NCI-H226 (cell line): Measurements from ENCODE around the gene ZFAND2B.

Experiments
- DNase-seq: peaks from one replicate; pipeline ENCODE4 v3.0.0-alpha.2; 2015

The ZFAND2B gene

GRCh38 chr2:219206328-219207133 lies at the start of gene ZFAND2B:
Gene ZFAND2B (plus strand): TSS chr2:219206782. CDS start chr2:219206988, 206 bp downstream.
- DNase-seq, result peak; percentile 88

DNA sequence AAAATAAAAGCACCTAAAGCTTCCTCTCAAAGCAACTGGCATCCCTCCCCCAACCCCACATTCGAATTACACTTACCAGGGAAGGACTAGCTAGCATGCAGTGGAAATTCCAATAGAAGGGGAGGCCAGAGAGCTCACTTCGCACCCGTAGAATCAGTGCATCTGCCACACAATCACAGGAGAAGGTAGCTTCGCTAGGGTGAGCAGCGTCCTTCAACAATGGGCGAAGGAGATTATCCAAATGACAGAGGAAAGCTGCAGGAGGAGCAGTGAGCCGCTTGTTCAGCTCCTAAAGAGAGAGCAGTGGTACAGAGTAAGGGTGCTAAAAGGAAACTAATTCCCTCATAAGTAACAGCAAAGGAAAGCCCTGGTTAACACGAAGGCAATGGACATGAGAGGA lies 49.2 kb upstream of the ZFAND2B start:
- DNase-seq, result no peak

GRCh38 chr2:219158025-219158424 lies 48.6 kb upstream of the ZFAND2B start:
- no peak for DNase-seq

DNA sequence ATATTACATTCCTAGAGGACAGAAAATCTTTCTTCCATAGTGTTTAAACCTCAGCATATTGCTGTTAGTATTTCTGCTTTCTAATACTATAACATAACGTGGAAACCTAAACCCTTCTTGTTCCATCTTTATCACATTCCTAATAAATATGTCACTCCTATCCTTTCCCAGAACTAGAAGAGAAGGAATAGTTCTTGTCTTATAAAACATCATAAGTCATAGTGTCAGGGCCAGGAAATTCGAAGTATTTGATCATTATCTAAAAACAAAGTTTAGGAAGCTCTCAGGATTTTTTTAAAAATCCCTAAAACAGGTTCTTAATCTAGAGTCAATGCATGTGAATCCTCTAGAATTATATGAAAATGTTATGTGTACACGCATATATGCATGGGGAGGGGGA lies 48.0 kb upstream of the ZFAND2B start:
- DNase-seq, result no peak

DNA sequence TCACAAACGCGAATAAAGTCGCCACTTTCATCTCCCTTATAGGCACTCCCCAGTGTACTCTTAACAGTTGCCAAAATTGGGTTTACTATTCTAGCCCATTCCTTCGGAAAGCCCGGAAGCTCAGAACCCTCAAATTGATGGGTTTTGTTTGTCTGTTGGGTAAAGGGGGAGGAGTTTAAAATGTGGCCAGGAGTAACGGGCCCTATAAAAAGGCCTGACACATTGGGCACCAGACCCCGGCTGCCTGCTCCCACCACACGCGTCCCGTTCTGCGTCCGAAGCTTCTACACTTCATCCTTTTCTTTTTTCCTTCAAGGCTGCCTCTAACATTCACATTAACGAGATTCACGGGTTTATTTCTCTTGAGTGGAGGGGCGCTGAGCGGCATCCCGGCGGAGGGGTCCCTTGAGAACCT lies 46.8 kb upstream of the ZFAND2B start:
- no peak for DNase-seq

DNA sequence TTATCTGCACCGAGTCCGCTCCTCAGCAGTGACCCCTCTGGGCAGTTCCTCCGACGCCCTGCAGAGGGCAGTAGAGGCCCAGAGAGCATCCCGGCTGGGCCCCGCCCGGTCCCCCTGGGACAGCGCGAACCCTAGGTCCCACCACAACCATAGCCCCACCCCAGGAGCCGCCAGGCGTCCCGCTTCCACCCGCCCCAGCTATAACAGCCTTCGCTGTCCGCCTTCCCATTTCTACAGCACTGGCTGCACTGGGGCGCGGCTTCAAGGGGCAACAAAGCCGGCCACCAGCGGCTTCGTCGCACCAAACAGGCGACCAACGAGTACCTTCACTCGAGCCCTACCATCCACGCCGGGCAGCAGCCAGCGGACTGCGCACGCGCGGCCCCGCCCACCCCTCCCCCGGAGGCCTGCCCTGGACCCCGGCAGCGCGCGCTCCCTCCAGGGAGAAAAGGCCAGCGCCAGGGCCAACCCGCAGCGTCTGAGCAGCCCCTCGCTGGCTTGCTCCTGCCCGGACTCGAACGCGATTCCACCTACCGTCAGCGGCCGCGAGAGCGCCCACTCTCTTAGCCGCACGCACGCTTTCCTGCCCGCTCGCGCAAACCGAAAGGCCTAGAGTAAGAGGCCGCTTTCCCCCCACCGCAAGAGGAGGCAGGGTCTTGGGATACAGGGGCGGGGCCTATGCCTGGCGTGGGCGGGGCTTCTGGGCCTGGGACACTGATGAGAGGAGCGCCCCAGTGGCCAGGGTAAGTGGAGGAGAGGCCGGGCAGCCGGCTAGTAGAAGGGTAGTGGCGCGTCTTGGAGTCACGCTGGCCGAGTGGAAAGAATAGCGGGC lies 46.2 kb upstream of the ZFAND2B start, which contains the start of gene NHEJ1:
NHEJ1 (minus strand) TSS at position 630 of the 832 bp plus-strand sequence. CDS start 2,453 bp downstream, outside the sequence.
- peak; percentile 76 for DNase-seq

- no peak for DNase-seq
Measured at GRCh38 chr2:219161097-219161496, 45.5 kb upstream of the ZFAND2B start.

- DNase-seq, result no peak
Measured at GRCh38 chr2:219163156-219163555, 43.4 kb upstream of the ZFAND2B start.

- no peak for DNase-seq
Measured at GRCh38 chr2:219165058-219165911, 41.3 kb upstream of the ZFAND2B start.

DNA sequence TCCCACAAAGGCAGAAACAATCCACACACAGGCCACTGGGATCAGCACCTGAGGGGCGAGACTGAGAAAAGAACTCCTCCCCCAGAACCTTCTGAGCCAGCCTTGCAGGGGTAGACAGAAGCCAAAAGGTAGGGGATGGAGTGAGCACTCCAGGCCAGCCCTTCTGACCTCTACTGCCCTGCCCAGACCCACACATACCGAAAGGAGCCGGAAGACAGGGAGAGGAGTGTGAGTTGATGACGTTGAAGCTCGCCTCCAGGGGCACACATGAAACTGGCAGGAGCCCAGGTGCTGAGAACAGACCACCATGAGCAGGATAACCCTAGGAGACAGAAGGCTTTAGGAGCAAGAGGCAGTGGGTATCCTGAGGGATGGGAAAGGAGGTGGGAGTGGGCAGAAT lies 38.6 kb upstream of the ZFAND2B start:
- no peak for DNase-seq

DNA sequence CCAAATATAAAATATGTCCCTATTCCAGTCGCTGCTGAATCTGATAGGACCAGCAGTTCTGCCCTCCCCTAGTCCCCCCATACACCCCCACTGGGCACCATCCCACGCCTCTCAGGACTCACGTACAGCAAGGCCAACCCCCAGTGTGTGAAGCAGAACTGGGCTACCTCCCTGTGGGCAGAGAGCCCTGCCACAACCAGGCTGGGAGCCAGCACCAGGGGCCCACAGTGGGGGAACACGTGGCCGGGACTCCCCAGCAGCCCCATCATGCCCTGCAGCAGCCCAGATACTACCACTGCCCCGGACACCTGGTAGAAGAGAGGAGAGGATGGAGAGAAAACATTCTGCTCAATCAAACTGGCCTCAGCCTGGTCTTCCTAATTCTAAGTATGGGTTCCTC lies 38.1 kb upstream of the ZFAND2B start:
- no peak for DNase-seq

- DNase-seq, result no peak
Measured at GRCh38 chr2:219168932-219169331, 37.6 kb upstream of the ZFAND2B start.

DNA sequence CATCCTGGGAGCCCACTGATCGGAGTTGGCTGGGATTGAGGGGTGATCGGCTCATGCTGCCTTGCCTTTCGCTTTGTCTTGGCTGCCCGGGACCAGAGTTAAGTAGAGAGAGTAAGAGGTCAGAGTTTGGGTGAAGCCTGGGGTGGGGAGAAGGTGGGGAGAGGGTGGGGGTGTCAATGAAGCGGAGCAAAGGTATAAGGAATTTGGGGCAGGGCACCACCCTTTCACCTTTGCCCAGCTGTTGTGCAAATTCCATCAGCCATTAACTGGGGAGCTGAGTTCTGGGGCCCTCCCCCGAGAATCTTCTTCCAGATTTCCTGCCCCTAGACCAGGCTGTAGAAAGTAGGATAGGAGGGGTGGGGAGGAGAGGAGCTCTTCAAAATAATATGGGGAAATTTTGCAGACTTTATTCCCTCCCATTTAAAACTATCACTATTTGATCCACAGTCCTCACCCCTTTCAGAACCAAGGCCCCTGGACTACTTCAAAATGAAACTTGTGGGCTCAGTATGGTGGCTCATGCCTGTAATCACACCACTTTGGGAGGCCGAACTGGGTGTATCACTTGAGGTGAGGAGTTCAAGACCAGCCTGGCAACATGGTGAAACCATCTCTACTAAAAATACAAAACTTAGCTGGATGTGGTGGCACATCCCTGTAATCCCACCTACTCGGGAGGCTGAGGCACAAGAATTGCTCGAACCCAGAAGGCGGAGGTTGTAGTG lies 36.5 kb upstream of the ZFAND2B start, which contains the start of gene SLC23A3:
SLC23A3 (minus strand) TSS at position 100 of the 725 bp plus-strand sequence; CDS start at position 55, 45 bp downstream.
- no peak for DNase-seq

DNA sequence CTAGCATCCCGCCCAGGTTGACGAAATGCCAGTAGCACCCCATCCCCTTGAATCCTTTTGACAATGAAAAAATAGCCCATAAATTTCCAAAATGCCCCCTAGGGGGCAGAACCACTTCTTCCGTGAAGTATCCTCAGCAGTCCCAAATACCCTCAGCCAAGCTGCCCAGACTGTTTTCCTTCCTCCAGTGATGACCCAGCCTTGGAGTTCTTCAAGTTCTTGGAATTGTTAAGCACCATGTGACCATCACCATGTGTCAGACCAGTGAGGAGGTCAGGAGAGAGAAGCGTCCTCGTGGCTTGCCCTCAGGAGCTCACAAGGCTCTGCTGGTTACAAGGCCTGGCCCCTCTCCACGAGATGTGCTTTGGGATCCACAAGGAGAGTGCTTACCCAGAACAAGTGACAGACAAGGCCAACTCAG lies 35.3 kb upstream of the ZFAND2B start:
- peak; percentile 56 for DNase-seq

GRCh38 chr2:219172231-219173154 lies 34.1 kb upstream of the ZFAND2B start:
- no peak for DNase-seq

- no peak for DNase-seq
Measured at GRCh38 chr2:219173176-219173575, 33.4 kb upstream of the ZFAND2B start.

- no peak for DNase-seq
Measured at GRCh38 chr2:219174146-219174545, 32.4 kb upstream of the ZFAND2B start.

DNA sequence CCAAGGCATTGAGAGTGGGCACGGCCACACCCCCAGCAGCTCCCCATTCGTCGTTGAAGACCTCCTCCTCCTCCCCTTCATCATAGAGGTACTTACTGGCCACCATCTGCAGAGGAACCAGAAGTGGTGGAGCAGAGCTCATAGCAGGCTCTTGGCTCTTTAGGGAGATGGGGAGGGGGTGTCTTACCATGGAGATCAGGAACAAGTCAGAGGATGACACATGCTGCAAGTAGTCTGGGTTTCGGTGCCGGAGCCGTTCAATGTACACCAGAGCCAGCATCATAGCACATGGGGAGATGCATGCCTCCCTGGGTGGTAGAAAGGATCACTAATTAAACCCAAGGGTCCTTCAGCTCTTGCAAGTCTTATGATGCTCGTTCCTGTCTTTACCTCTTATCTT lies 31.8 kb upstream of the ZFAND2B start:
- DNase-seq, result no peak

DNA sequence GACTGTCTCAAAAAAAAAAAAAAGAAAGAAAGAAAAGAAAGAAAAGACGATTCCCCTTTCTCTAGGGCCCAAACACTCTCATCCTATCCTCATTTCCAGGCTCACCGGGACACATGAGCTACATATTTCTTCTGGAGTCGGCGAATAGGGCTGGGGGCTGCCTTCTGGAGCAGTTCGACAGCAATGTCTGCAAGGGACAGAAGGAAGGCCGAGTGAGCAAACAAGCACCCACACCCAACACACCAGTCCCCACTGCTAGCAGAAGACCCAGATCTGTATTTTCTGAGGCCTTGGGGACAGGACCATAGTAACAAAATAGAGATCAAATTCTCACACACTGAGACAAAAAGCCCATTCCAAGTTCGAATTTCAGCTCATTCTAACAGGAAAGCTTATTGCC lies 31.1 kb upstream of the ZFAND2B start:
- DNase-seq, result no peak

DNA sequence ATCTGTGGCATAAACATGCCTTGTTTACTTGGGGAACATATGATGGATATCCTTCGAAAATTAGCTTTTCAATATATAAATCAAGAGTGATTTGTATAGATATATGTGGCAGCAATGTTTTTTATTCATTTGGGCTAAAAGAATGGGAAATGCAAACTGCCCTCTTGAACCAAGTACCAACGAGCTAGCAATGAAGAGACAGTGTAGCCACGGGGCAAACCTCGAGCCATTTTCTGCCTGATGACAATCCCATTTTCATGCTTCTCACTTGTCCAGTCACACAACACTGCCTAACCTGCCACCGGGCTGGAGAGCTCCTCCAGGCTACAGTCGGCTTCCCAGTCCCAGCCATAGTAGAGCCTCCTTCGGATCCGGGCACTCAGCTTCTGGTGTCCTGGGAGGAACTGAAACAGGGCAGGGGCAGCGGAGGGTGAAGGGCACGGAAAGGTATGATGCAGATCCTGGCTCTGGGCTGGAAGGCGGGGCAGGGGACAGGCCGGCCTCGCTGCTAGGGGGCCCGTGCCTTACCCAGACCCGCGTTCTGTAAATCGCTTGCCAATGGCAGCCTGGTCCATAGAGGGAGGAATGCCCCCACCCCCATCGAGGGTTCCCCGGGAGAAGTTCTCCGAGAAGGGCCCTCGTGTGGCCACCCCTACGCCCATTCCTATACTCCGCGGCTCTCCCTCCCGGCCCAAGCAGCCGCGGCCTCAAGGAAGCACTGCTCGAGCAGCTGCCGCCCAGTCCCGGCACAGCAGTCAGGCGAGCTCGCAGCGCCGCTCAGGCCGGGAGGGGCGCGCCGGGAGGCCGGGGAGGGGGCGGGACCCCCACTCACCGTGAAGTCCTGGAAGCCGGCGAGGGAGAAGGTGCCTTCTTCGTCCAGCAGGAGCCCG lies 30.4 kb upstream of the ZFAND2B start:
- DNase-seq, result peak; percentile 34
